ENCODE results near the gene RNF133.

GRCh38 chr7:122724366-122724765 lies 25.4 kb upstream of the RNF133 start:
- TF ChIP-seq CTCF (conservative IDR thresholded peaks at IDR 0.05), result no peak
- TF ChIP-seq EZH2 (IDR thresholded peaks at IDR 0.05; ENCODE audit: low read depth), result no peak

All from PC-9 (cell line).